Stimulated activated effector memory CD8-positive, alpha-beta T cell treated with anti-CD3 and anti-CD28 coated beads, Interleukin-12 subunit alpha, Interleukin-12 subunit beta, amount 100 ng/mL, for 72 hours (primary cell): ENCODE results near the gene GALK1.
"Not testable (repeated sequence)": the region's sequence is repeated elsewhere in the genome, so short reads cannot be mapped to it uniquely, and the experiment has no call there.

Source experiments
- ATAC-seq: fragments of 150-1000 bp; cut with Tn5 transposase; 2 replicates; pipeline ENCODE4 v1.10.0; 2021
- DNase-seq, 2 donors: peaks; one replicate each; pipeline ENCODE4 v3.0.0; 2021 to 2022; ENCODE audit warnings: low spot score in 2 of 2
- H3K27ac Mint-ChIP-seq: one replicate; pipeline ENCODE4 v1.8.0; 2022; ENCODE audit warnings: mild to moderate bottlenecking, mixed read lengths
- H3K36me3 Mint-ChIP-seq: one replicate; pipeline ENCODE4 v1.8.0; 2022; ENCODE audit warnings: mild to moderate bottlenecking, mixed read lengths
- H3K4me1 Mint-ChIP-seq: one replicate; pipeline ENCODE4 v1.8.0; 2022; ENCODE audit warnings: mixed read lengths
- H3K4me3 Mint-ChIP-seq: one replicate; pipeline ENCODE4 v1.8.0; 2022; ENCODE audit warnings: mild to moderate bottlenecking, mixed read lengths
- H3K9me3 Mint-ChIP-seq: one replicate; pipeline ENCODE4 v1.8.0; 2022; ENCODE audit warnings: mixed read lengths

GALK1 gene

GRCh38 chr17:75795820-75796607 is 31.0 kb upstream of the GALK1 start:
- Mint-ChIP-seq H3K4me3 (no peak overlapping the region), H3K27ac (peak overlapping the region; percentile 67), H3K9me3 (no peaks in the 10 kb centered on the region), H3K36me3 (peaks cover 36% of the 10 kb centered on the region), H3K4me1 (peaks cover 19% of the 10 kb centered on the region)
- no peak for ATAC-seq
- DNase-seq: no peak

GRCh38 chr17:75793460-75793859 is 28.5 kb upstream of the GALK1 start:
- H3K9me3 Mint-ChIP-seq: no peaks in the 10 kb centered on the region
- H3K4me1 Mint-ChIP-seq: peaks cover 13% of the 10 kb centered on the region
- ATAC-seq: peak; percentile 55
- peaks cover 20% of the 10 kb centered on the region for H3K36me3 Mint-ChIP-seq
- DNase-seq: no peak
- peak overlapping the region; percentile 10 for H3K27ac Mint-ChIP-seq
- no peak overlapping the region for H3K4me3 Mint-ChIP-seq

- DNase-seq (no peak), ATAC-seq (no peak)
- no peak overlapping the region for H3K27ac Mint-ChIP-seq
- peaks cover 15% of the 10 kb centered on the region for H3K4me1 Mint-ChIP-seq
- H3K36me3 Mint-ChIP-seq: no peaks in the 10 kb centered on the region
- no peaks in the 10 kb centered on the region for H3K9me3 Mint-ChIP-seq
- no peak overlapping the region for H3K4me3 Mint-ChIP-seq
These were observed 26.3 kb upstream of the GALK1 start for GRCh38 chr17:75791254-75791653.

- ATAC-seq: peak; percentile 80
- Mint-ChIP-seq H3K36me3 (peaks cover 24% of the 10 kb centered on the region), H3K4me1 (peaks cover 26% of the 10 kb centered on the region), H3K4me3 (peak overlapping the region; percentile 88), H3K27ac (peak overlapping the region; percentile 100), H3K9me3 (no peaks in the 10 kb centered on the region)
- peak; percentile 80 to 96 for DNase-seq
These were observed 20.3 kb upstream of the GALK1 start for GRCh38 chr17:75785016-75785890.

- Mint-ChIP-seq H3K4me3 (peak within 1 kb of the TSS; percentile 88), H3K4me1 (peaks cover 32% of the 10 kb centered on the region), H3K9me3 (no peaks in the 10 kb centered on the region), H3K27ac (peak within 1 kb of the TSS; percentile 100), H3K36me3 (peaks cover 30% of the 10 kb centered on the region)
- DNase-seq: peak; percentile 87 to 98
- peak; percentile 81 for ATAC-seq
These were observed 19.6 kb upstream of the GALK1 start, which contains the start of gene UNK for GRCh38 chr17:75784473-75785015. TSS of gene UNK (plus strand) at chr17:75784806. CDS start at chr17:75784881, 75 bp downstream.

GRCh38 chr17:75783803-75784472 is 18.9 kb upstream of the GALK1 start:
- H3K9me3 Mint-ChIP-seq: no peaks in the 10 kb centered on the region
- H3K4me3 Mint-ChIP-seq: peak overlapping the region; percentile 88
- H3K36me3 Mint-ChIP-seq: peaks cover 36% of the 10 kb centered on the region
- DNase-seq (no peak), ATAC-seq (no peak)
- H3K4me1 Mint-ChIP-seq: peaks cover 34% of the 10 kb centered on the region
- peak overlapping the region; percentile 100 for H3K27ac Mint-ChIP-seq

GRCh38 chr17:75783069-75783783 is 18.2 kb upstream of the GALK1 start:
- H3K27ac Mint-ChIP-seq: peak overlapping the region; percentile 100
- H3K4me1 Mint-ChIP-seq: peaks cover 40% of the 10 kb centered on the region
- H3K4me3 Mint-ChIP-seq: peak overlapping the region; percentile 88
- no peaks in the 10 kb centered on the region for H3K9me3 Mint-ChIP-seq
- no peak for DNase-seq
- peaks cover 43% of the 10 kb centered on the region for H3K36me3 Mint-ChIP-seq
- peak; percentile 41 for ATAC-seq

GRCh38 chr17:75779987-75780889 is 15.2 kb upstream of the GALK1 start:
- H3K9me3 Mint-ChIP-seq: no peaks in the 10 kb centered on the region
- H3K4me1 Mint-ChIP-seq: peaks cover 53% of the 10 kb centered on the region
- ATAC-seq (no peak), DNase-seq (no peak)
- peaks cover 68% of the 10 kb centered on the region for H3K36me3 Mint-ChIP-seq
- H3K4me3 Mint-ChIP-seq: peak overlapping the region; percentile 77
- peak overlapping the region; percentile 99 for H3K27ac Mint-ChIP-seq

- Mint-ChIP-seq H3K4me3 (peak overlapping the region; percentile 77), H3K36me3 (peaks cover 68% of the 10 kb centered on the region), H3K9me3 (no peaks in the 10 kb centered on the region), H3K4me1 (peaks cover 50% of the 10 kb centered on the region), H3K27ac (peak overlapping the region; percentile 99)
- ATAC-seq (peak; percentile 81), DNase-seq (peak; percentile 85 to 97)
These were observed 14.4 kb upstream of the GALK1 start for GRCh38 chr17:75779250-75779986.

GRCh38 chr17:75778861-75779249 is 13.9 kb upstream of the GALK1 start:
- Mint-ChIP-seq H3K4me3 (peak overlapping the region; percentile 77), H3K9me3 (no peaks in the 10 kb centered on the region), H3K4me1 (peaks cover 50% of the 10 kb centered on the region), H3K27ac (peak overlapping the region; percentile 99), H3K36me3 (peaks cover 71% of the 10 kb centered on the region)
- ATAC-seq: no peak
- DNase-seq: peak in 1 of 2 donors; percentile 89

GRCh38 chr17:75778066-75778860 is 13.3 kb upstream of the GALK1 start:
- peaks cover 45% of the 10 kb centered on the region for H3K4me1 Mint-ChIP-seq
- H3K9me3 Mint-ChIP-seq, DNase-seq, ATAC-seq: not testable (repeated sequence)
- H3K27ac Mint-ChIP-seq: peak overlapping the region; percentile 99
- peaks cover 72% of the 10 kb centered on the region for H3K36me3 Mint-ChIP-seq
- peak overlapping the region; percentile 77 for H3K4me3 Mint-ChIP-seq

GRCh38 chr17:75777296-75777922 is 12.4 kb upstream of the GALK1 start:
- Mint-ChIP-seq H3K9me3 (no peaks in the 10 kb centered on the region), H3K27ac (peak overlapping the region; percentile 99)

More at GRCh38 chr17:75777296-75777922, 12.4 kb upstream of the GALK1 start:
- H3K36me3 Mint-ChIP-seq: peaks cover 72% of the 10 kb centered on the region
- ATAC-seq: no peak
- H3K4me3 Mint-ChIP-seq: peak overlapping the region; percentile 77
- DNase-seq: no peak
- peaks cover 39% of the 10 kb centered on the region for H3K4me1 Mint-ChIP-seq
